Measurements from ENCODE around the gene SCYGR8. TPM values are rescaled to one million over a fixed set of nuclear protein-coding genes. Genes with fewer than 3 reads are reported as not detected.
"Not testable (repeated sequence)": the region's sequence is repeated elsewhere in the genome, so short reads cannot be mapped to it uniquely, and the experiment has no call there.

The SCYGR8 gene
- total and polyA plus RNA-seq, 2 experiments from 2014 or later, result not detected

GRCh38 chr2:227728035-227728434, 17.7 kb upstream of the SCYGR8 start, which contains the start of gene SCYGR7:
SCYGR7 (plus strand) TSS chr2:227728335; CDS start chr2:227728335, 0 bp downstream.
- H3K4me1 ChIP-seq (ENCODE audit: low read depth), result no peaks in the 10 kb centered on the region
- DNase-seq (ENCODE audit: low read depth in 1 of 2, low spot score in 1 of 2), result no peak
- no peak within 1 kb of the TSS for H3K4me3 ChIP-seq
- no peaks in the 10 kb centered on the region for H3K27me3 ChIP-seq
- H3K36me3 ChIP-seq, result no peaks in the 10 kb centered on the region
- H3K27ac ChIP-seq, result no peak within 1 kb of the TSS
- H3K9me3 ChIP-seq (ENCODE audit: low read depth), result no peaks in the 10 kb centered on the region
- TF ChIP-seq, protein P1, sequence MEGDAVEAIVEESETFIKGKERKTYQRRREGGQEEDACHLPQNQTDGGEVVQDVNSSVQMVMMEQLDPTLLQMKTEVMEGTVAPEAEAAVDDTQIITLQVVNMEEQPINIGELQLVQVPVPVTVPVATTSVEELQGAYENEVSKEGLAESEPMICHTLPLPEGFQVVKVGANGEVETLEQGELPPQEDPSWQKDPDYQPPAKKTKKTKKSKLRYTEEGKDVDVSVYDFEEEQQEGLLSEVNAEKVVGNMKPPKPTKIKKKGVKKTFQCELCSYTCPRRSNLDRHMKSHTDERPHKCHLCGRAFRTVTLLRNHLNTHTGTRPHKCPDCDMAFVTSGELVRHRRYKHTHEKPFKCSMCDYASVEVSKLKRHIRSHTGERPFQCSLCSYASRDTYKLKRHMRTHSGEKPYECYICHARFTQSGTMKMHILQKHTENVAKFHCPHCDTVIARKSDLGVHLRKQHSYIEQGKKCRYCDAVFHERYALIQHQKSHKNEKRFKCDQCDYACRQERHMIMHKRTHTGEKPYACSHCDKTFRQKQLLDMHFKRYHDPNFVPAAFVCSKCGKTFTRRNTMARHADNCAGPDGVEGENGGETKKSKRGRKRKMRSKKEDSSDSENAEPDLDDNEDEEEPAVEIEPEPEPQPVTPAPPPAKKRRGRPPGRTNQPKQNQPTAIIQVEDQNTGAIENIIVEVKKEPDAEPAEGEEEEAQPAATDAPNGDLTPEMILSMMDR (IDR thresholded peaks at IDR 0.05; ENCODE audit: low read depth, low read length), result no peak

GRCh38 chr2:227739351-227739750, 6.3 kb upstream of the SCYGR8 start:
- Histone ChIP-seq H3K27ac (no peak overlapping the region), H3K36me3 (no peaks in the 10 kb centered on the region), H3K27me3 (no peaks in the 10 kb centered on the region), H3K4me1 (ENCODE audit: low read depth) (no peaks in the 10 kb centered on the region), H3K4me3 (no peak overlapping the region), H3K9me3 (ENCODE audit: low read depth) (no peaks in the 10 kb centered on the region)
- TF ChIP-seq, protein P1 (IDR thresholded peaks at IDR 0.05; ENCODE audit: low read depth, low read length), result no peak
- no peak for DNase-seq (ENCODE audit: low read depth in 1 of 2, low spot score in 1 of 2)

DNA sequence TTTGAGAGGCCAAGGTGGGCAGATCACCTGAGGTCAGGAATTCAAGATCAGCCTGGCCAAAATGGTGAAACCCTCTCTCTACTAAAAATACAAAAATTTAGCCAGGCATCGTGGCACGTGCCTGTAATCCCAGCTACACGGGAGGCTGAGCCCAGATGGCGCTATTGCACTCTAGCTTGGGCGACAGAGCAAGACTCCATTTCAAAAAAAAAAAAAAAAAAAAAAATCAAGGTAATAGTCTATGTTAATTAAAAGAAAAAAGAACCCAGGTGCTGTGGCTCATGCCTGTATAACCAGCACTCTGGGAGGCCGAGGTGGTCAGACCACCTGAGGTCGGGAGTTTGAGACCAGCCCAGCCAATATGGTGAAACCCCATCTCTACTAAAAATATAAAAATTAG, 5.0 kb upstream of the SCYGR8 start:
- not testable (repeated sequence) for H3K4me1 ChIP-seq (ENCODE audit: low read depth); H3K27ac ChIP-seq; H3K27me3 ChIP-seq; H3K4me3 ChIP-seq; DNase-seq (ENCODE audit: low read depth in 1 of 2, low spot score in 1 of 2); H3K36me3 ChIP-seq; H3K9me3 ChIP-seq (ENCODE audit: low read depth)

DNA sequence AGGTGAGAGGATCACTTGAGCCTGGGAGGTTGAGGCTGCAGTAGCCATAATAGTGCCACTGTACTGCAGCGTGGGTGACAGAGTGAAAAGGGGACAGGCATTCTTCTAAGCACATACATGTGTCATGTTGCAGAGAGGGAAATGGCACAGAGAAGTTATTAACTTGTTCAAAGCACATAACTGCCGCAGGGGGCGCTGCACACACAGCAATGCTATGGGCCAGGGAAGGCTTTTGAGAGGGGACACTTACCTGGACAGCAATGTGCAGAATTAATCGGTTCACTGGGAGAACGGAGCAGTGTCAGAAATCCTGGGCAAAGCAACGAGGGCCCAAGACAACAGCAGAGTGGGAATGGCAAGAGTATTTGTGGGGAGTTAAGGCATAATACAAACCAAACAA, 2.4 kb downstream of the SCYGR8 start:
- Histone ChIP-seq H3K27ac (no peak overlapping the region), H3K27me3 (no peaks in the 10 kb centered on the region), H3K36me3 (no peaks in the 10 kb centered on the region), H3K9me3 (ENCODE audit: low read depth) (no peaks in the 10 kb centered on the region), H3K4me1 (ENCODE audit: low read depth) (no peaks in the 10 kb centered on the region), H3K4me3 (no peak overlapping the region)
- peak in 1 of 2 donors; percentile 56 for DNase-seq (ENCODE audit: low read depth in 1 of 2, low spot score in 1 of 2)
- TF ChIP-seq, protein P1 (IDR thresholded peaks at IDR 0.05; ENCODE audit: low read depth, low read length), result peak; percentile 39

DNA sequence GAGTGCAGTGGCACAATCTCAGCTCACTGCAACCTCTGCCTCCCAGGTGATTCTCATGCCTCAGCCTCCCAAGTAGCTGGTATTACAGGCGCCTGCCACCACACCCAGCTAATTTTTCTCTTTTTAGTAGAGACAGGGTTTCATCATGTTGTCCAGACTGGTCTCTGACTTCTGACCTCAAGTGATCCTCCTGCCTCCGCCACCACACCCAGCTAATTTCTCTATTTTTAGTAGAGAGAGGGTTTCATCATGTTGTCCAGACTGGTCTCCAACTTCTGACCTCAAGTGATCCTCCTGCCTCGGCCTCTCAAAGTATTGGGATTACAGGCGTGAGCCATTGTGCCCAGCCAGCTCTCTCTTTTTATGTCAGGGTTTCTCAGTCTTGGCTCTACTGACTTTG, 10.6 kb downstream of the SCYGR8 start:
- not testable (repeated sequence) for H3K4me3 ChIP-seq; H3K36me3 ChIP-seq; H3K27me3 ChIP-seq; DNase-seq (ENCODE audit: low read depth in 1 of 2, low spot score in 1 of 2); H3K27ac ChIP-seq; H3K4me1 ChIP-seq (ENCODE audit: low read depth); H3K9me3 ChIP-seq (ENCODE audit: low read depth)

GRCh38 chr2:227759411-227760118, 13.9 kb downstream of the SCYGR8 start:
- no peak overlapping the region for H3K27ac ChIP-seq
- no peaks in the 10 kb centered on the region for H3K27me3 ChIP-seq
- TF ChIP-seq, protein P1 (IDR thresholded peaks at IDR 0.05; ENCODE audit: low read depth, low read length), result no peak
- H3K4me1 ChIP-seq (ENCODE audit: low read depth), result no peaks in the 10 kb centered on the region
- no peaks in the 10 kb centered on the region for H3K36me3 ChIP-seq
- DNase-seq (ENCODE audit: low read depth in 1 of 2, low spot score in 1 of 2), result no peak
- no peaks in the 10 kb centered on the region for H3K9me3 ChIP-seq (ENCODE audit: low read depth)
- no peak overlapping the region for H3K4me3 ChIP-seq
